B cell (primary cell): ENCODE measurements around the gene AKT3. TPM values are rescaled to one million over a fixed set of nuclear protein-coding genes. Genes with fewer than 3 reads are reported as not detected.

ENCODE experiments used
- ATAC-seq: fragments of 200-7000 bp; cut with Tn5 transposase; one replicate; pipeline ENCODE4 v1.10.0; 2021; ENCODE audit warnings: low read depth, mild to moderate bottlenecking, moderate number of reproducible peaks, moderate library complexity
- CTCF ChIA-PET: fragments of 350-600 bp; sonication (Branson Sonifier 250); formaldehyde crosslinking; loops from one replicate; lab custom pipeline; 2021; ENCODE audit warnings: antibody characterized with exemption, inconsistent platforms; lab: Charles Lee
- POLR2A ChIA-PET: fragments of 350-600 bp; sonication (Branson Sonifier 250); formaldehyde crosslinking; loops from one replicate; lab custom pipeline; 2021; ENCODE audit warnings: antibody characterized with exemption; lab: Charles Lee
- DNase-seq: peaks from one replicate; pipeline ENCODE4 v3.0.0; 2013
- H2AFZ ChIP-seq: 2 replicates; pipeline ENCODE4 v1.6.1; 2012; ENCODE audit warnings: mild to moderate bottlenecking, low read depth, low read length; ENCODE audit not compliant: insufficient read depth, poor library complexity, severe bottlenecking
- H3K27ac ChIP-seq, 2 donors: 1 replicate in 1 of 2; 2 replicates in 1 of 2; pipeline ENCODE4 v1.5.1; 2012 to 2013; ENCODE audit warnings: low read length in 2 of 2, mild to moderate bottlenecking in 2 of 2, moderate library complexity in 1 of 2
- H3K27me3 ChIP-seq, 4 experiments: fragments of 200-600 bp in 1 of 4; sonication (generic) in 1 of 4; replicated peaks in 1 of 4; 1 replicate in 2 of 4; 2 replicates in 2 of 4; pipeline versions ENCODE4 v1.6.1 to v1.7.0; 2013 to 2016; ENCODE audit warnings: low read length in 3 of 4, mild to moderate bottlenecking in 2 of 4, mixed read lengths in 1 of 4, moderate library complexity in 1 of 4; ENCODE audit not compliant: insufficient read depth in 4 of 4, control insufficient read depth in 3 of 4; ENCODE audit errors: control extremely low read depth in 1 of 4
- H3K36me3 ChIP-seq, 2 experiments: replicated peaks in 1 of 2; 1 replicate in 1 of 2; 2 replicates in 1 of 2; pipeline versions ENCODE4 v1.6.1 to v1.7.1; 2013; ENCODE audit warnings: low read length in 1 of 2; ENCODE audit not compliant: insufficient read depth in 2 of 2, control insufficient read depth in 1 of 2; ENCODE audit errors: control extremely low read depth in 1 of 2, extremely low read depth in 1 of 2
- H3K4me1 ChIP-seq, 2 donors: fragments of 200-600 bp in 1 of 2; sonication (generic) in 1 of 2; 1 replicate in 1 of 2; 2 replicates in 1 of 2; pipeline versions ENCODE4 v1.5.1 to v1.6.1; 2013 to 2017; ENCODE audit warnings: low read length in 2 of 2; ENCODE audit not compliant: control insufficient read depth in 2 of 2, insufficient read depth in 2 of 2
- H3K4me2 ChIP-seq: replicated peaks from 2 replicates; pipeline ENCODE3; 2012; ENCODE audit warnings: mild to moderate bottlenecking, low read depth, low read length; ENCODE audit not compliant: poor library complexity, severe bottlenecking
- H3K4me3 ChIP-seq, 5 experiments: fragments of 200-600 bp in 1 of 5; sonication (generic) in 1 of 5; 1 replicate in 3 of 5; 2 replicates in 2 of 5; pipeline versions ENCODE4 v1.5.1 to v1.7.0; 2011 to 2016; ENCODE audit warnings: low read length in 4 of 5, mild to moderate bottlenecking in 4 of 5, low read depth in 2 of 5, control low read depth in 1 of 5, moderate library complexity in 1 of 5; ENCODE audit not compliant: insufficient read depth in 1 of 5; ENCODE audit errors: control extremely low read depth in 1 of 5, extremely low read depth in 1 of 5
- H3K79me2 ChIP-seq: fragments of 200-600 bp; sonication (generic); one replicate; pipeline ENCODE4 v1.6.0; 2016; ENCODE audit warnings: low read length; ENCODE audit not compliant: control insufficient read depth, insufficient read depth
- H3K9ac ChIP-seq: fragments of 200-600 bp; sonication (generic); 2 replicates; pipeline ENCODE4 v1.6.1; 2017; ENCODE audit warnings: mild to moderate bottlenecking, low read length, moderate library complexity
- H3K9me3 ChIP-seq, 3 donors: one replicate each; pipeline versions ENCODE4 v1.6.1 to v1.7.1; 2013; ENCODE audit warnings: low read length in 2 of 3; ENCODE audit not compliant: control insufficient read depth in 2 of 3, insufficient read depth in 1 of 3; ENCODE audit errors: control extremely low read depth in 1 of 3
- H4K20me1 ChIP-seq: 2 replicates; pipeline ENCODE4 v1.6.0; 2012; ENCODE audit warnings: mild to moderate bottlenecking, low read length; ENCODE audit not compliant: insufficient read depth, control insufficient read depth, poor library complexity, severe bottlenecking
- H3K27ac Mint-ChIP-seq: one replicate; pipeline ENCODE4 v1.8.0; 2021; ENCODE audit warnings: mixed read lengths
- H3K27me3 Mint-ChIP-seq: one replicate; pipeline ENCODE4 v1.8.0; 2021; ENCODE audit warnings: mixed read lengths
- H3K4me1 Mint-ChIP-seq: one replicate; pipeline ENCODE4 v1.8.0; 2021; ENCODE audit warnings: mixed read lengths
- H3K4me3 Mint-ChIP-seq: one replicate; pipeline ENCODE4 v1.8.0; 2021; ENCODE audit warnings: mixed read lengths
- H3K9me3 Mint-ChIP-seq: one replicate; pipeline ENCODE4 v1.8.0; 2022; ENCODE audit warnings: mixed read lengths; ENCODE audit not compliant: insufficient read depth
- EZH2 ChIP-seq: IDR thresholded peaks from 2 replicates; pipeline ENCODE4 v1.6.1; 2012; ENCODE audit warnings: borderline replicate concordance, low read depth, mild to moderate bottlenecking, moderate library complexity, low read length; ENCODE audit not compliant: insufficient read depth, poor library complexity, severe bottlenecking
- WGBS: methylation state at CpG from one replicate; pipeline ENCODE4 v1.1.5; 2013; ENCODE audit warnings: missing lambda C conversion rate; ENCODE audit not compliant: insufficient coverage; 5-methylcytosine and 5-hydroxymethylcytosine counted together
- intact Hi-C: fragments of 100-400 bp; cut with micrococcal nuclease; formaldehyde crosslinking; loops from one replicate; pipeline ENCODE4 v1.10.0; 2022
- polyA minus RNA-seq: library from RNA; depleted of rRNA, polyadenylated mRNA; stranded (reverse); fragments of >200 nt; gene quantifications from 2 replicates; pipeline ENCODE4 v1.2.3, GENCODE V29; 2012
- polyA plus RNA-seq: library from polyadenylated mRNA; depleted of rRNA; stranded (reverse); fragments of >200 nt; gene quantifications from 2 replicates; pipeline ENCODE4 v1.2.3, GENCODE V29; 2012
- total RNA-seq, 2 donors: library from RNA; stranded (reverse); fragments of 120-200 nt in 1 of 2; gene quantifications; 1 replicate in 1 of 2; 2 replicates in 1 of 2; pipeline versions ENCODE4 v1.2.3 to v1.2.4, GENCODE V29; 2013 to 2022
- TF ChIP-seq, protein P1 (sequence below): fragments of 200-600 bp; IDR thresholded peaks from one replicate; pipeline ENCODE4 v1.8.0; 2022; ENCODE audit warnings: antibody characterized with exemption, mild to moderate bottlenecking

Gene AKT3
- total RNA-seq, result 147 and 148 TPM in 2 replicates
- 121 TPM for total RNA-seq (2013)
- polyA plus RNA-seq, result 4.4 and 5.1 TPM in 2 replicates
- 12.7 and 14.7 TPM in 2 replicates for polyA minus RNA-seq

DNA sequence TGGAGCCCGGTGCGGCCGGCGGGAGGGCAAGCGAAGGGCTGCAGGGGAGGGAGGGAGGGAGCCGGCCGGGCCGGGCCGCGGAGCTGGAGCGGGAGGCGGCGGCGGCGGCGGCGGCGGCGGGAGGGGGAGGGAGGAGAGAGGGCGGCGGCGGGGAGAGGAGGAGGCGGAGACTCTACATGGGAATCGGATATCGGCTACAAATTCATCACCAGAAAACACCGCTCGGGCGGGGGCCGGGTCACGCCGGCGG, at the start of gene AKT3:
TSS of gene AKT3 (minus strand) at position 42 of the 250 bp plus-strand sequence. CDS start 7,073 bp downstream, outside the sequence.
- peaks cover 12% of the 10 kb centered on the region for H3K27me3 Mint-ChIP-seq
- Histone ChIP-seq H3K27me3 (no peaks in the 10 kb centered on the region), H3K4me3 (peak within 1 kb of the TSS; percentile 70 to 82 (median 76)), H3K79me2 (no peaks in the 10 kb centered on the region), H4K20me1 (no peaks in the 10 kb centered on the region), H3K27ac (peak within 1 kb of the TSS; percentile 87 to 98), H3K36me3 (no peaks in the 10 kb centered on the region), H3K9me3 (no peaks in the 10 kb centered on the region), H3K9ac (peak within 1 kb of the TSS; percentile 94), H2AFZ (peak within 1 kb of the TSS; percentile 74), H3K4me1 (peaks cover 13 to 14% of the 10 kb centered on the region in 2 donors), H3K4me2 (peak within 1 kb of the TSS; percentile 86)
- no peak for TF ChIP-seq EZH2
- TF ChIP-seq, protein P1, sequence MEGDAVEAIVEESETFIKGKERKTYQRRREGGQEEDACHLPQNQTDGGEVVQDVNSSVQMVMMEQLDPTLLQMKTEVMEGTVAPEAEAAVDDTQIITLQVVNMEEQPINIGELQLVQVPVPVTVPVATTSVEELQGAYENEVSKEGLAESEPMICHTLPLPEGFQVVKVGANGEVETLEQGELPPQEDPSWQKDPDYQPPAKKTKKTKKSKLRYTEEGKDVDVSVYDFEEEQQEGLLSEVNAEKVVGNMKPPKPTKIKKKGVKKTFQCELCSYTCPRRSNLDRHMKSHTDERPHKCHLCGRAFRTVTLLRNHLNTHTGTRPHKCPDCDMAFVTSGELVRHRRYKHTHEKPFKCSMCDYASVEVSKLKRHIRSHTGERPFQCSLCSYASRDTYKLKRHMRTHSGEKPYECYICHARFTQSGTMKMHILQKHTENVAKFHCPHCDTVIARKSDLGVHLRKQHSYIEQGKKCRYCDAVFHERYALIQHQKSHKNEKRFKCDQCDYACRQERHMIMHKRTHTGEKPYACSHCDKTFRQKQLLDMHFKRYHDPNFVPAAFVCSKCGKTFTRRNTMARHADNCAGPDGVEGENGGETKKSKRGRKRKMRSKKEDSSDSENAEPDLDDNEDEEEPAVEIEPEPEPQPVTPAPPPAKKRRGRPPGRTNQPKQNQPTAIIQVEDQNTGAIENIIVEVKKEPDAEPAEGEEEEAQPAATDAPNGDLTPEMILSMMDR, result no peak
- H3K4me1 Mint-ChIP-seq, result peaks cover 36% of the 10 kb centered on the region
- under 1% methylated on average over 9 of the region's 32 CpGs for WGBS
- DNase-seq, result no peak
- intact Hi-C loops, result loop anchor here (1.0 to 5.0 kb wide), 5 partner anchors 225 to 602 kb away; partner anchors contain the start of gene ADSS2
- H3K27ac Mint-ChIP-seq, result peak within 1 kb of the TSS; percentile 97
- H3K4me3 Mint-ChIP-seq, result peak within 1 kb of the TSS; percentile 96
- ChIA-PET POLR2A (interaction anchor here (0.6 to 1.5 kb wide), 7 partner anchors 198 to 1173 kb away, joined by 3 to 20 read pairs (median 5); partner anchors contain the start of genes CEP170 and SDCCAG8), CTCF (no interaction called here)
- peak; percentile 61 for ATAC-seq
- no peaks in the 10 kb centered on the region for H3K9me3 Mint-ChIP-seq

- no peak overlapping the region for H3K9ac ChIP-seq
- no peak overlapping the region for H2AFZ ChIP-seq
- H3K4me2 ChIP-seq, result no peak overlapping the region
- peaks cover 0 to 14% (median 2%) of the 10 kb centered on the region in 4 experiments for H3K27me3 ChIP-seq
- no peak overlapping the region for H3K27ac ChIP-seq
- no peak overlapping the region for H3K4me3 ChIP-seq
- no peaks in the 10 kb centered on the region for H3K4me1 ChIP-seq
- H3K4me1 Mint-ChIP-seq, result no peaks in the 10 kb centered on the region
- DNase-seq (no peak), ATAC-seq (no peak)
- no peaks in the 10 kb centered on the region for H4K20me1 ChIP-seq
- H3K36me3 ChIP-seq, result no peaks in the 10 kb centered on the region
- peaks cover 2% of the 10 kb centered on the region for H3K9me3 Mint-ChIP-seq
- H3K9me3 ChIP-seq, result peaks cover 0 to 3% (median 0%) of the 10 kb centered on the region in 3 donors
- no peak overlapping the region for H3K27ac Mint-ChIP-seq
- intact Hi-C loops, result no loop called here
- POLR2A ChIA-PET, result no interaction called here
- no peak overlapping the region for H3K4me3 Mint-ChIP-seq
- H3K27me3 Mint-ChIP-seq, result peaks cover 39% of the 10 kb centered on the region
- WGBS, result 67% methylated on average over 2 of the region's 2 CpGs
- no peaks in the 10 kb centered on the region for H3K79me2 ChIP-seq
- CTCF ChIA-PET, result no interaction called here
- TF ChIP-seq, protein P1, result no peak
- no peak for TF ChIP-seq EZH2
Observed at GRCh38 chr1:243898278-243898677, 48.2 kb upstream of the AKT3 start.
